Prostate gland (tissue), 2 donors: ENCODE data around the gene SEMA7A. TPM values are rescaled to one million over a fixed set of nuclear protein-coding genes. Genes with fewer than 3 reads are reported as not detected.
"Not testable (repeated sequence)": the region's sequence is repeated elsewhere in the genome, so short reads cannot be mapped to it uniquely, and the experiment has no call there.

ENCODE experiments used
- DNase-seq: peaks from one replicate; pipeline ENCODE4 v3.0.0-alpha.2; 2019; ENCODE audit warnings: low spot score
- H3K27ac ChIP-seq, 2 donors: fragments of 200-600 bp; sonication (generic); 2 replicates each; pipeline ENCODE4 v1.5.1; 2017 to 2019
- H3K27me3 ChIP-seq: fragments of 200-600 bp; sonication (generic); replicated peaks from 2 replicates; pipeline ENCODE4 v1.5.1; 2019; ENCODE audit not compliant: insufficient read depth
- H3K36me3 ChIP-seq, 2 donors: fragments of 200-600 bp; sonication (generic); 1 replicate in 1 of 2; 2 replicates in 1 of 2; pipeline versions ENCODE4 v1.5.1 to v1.8.1; 2017 to 2019
- H3K4me1 ChIP-seq: fragments of 200-600 bp; sonication (generic); replicated peaks from 2 replicates; pipeline ENCODE4 v1.5.1; 2019
- H3K4me3 ChIP-seq, 2 donors: fragments of 200-600 bp; sonication (generic); 2 replicates each; pipeline ENCODE4 v1.5.1; 2017 to 2019
- H3K9me3 ChIP-seq: fragments of 200-600 bp; sonication (generic); 2 replicates; pipeline ENCODE4 v1.5.1; 2017
- CTCF ChIP-seq, 4 experiments: fragments of 200-600 bp in 2 of 4; fragments of 450-650 bp in 2 of 4; sonication (generic) in 2 of 4; IDR thresholded peaks; 1 replicate in 3 of 4; 2 replicates in 1 of 4; pipeline ENCODE4 v1.5.1; 2016 to 2019; ENCODE audit warnings: antibody characterized with exemption in 4 of 4, mild to moderate bottlenecking in 2 of 4, moderate library complexity in 2 of 4
- POLR2A ChIP-seq: fragments of 450-650 bp; IDR thresholded peaks from one replicate; pipeline ENCODE4 v1.6.1; 2016; ENCODE audit warnings: antibody characterized with exemption, mild to moderate bottlenecking
- POLR2AphosphoS5 ChIP-seq: sonication (generic); formaldehyde crosslinking; IDR thresholded peaks from one replicate; pipeline ENCODE4 v1.6.1; 2017; ENCODE audit warnings: antibody characterized with exemption
- WGBS: methylation state at CpG from one replicate; pipeline ENCODE4 v1.1.5; 2018; 5-methylcytosine and 5-hydroxymethylcytosine counted together
- intact Hi-C: fragments of 100-400 bp; cut with DNase I; formaldehyde crosslinking; loops from one replicate; pipeline ENCODE4 v1.14.2; 2022
- total RNA-seq, 2 donors: library from RNA; depleted of rRNA; stranded (reverse); fragments of >200 nt; gene quantifications; one replicate each; pipeline ENCODE4 v1.1.0, GENCODE V29; 2016

The SEMA7A gene
- total RNA-seq, 2 donors from 2014 or later, result 1.3 to 171 TPM

DNA sequence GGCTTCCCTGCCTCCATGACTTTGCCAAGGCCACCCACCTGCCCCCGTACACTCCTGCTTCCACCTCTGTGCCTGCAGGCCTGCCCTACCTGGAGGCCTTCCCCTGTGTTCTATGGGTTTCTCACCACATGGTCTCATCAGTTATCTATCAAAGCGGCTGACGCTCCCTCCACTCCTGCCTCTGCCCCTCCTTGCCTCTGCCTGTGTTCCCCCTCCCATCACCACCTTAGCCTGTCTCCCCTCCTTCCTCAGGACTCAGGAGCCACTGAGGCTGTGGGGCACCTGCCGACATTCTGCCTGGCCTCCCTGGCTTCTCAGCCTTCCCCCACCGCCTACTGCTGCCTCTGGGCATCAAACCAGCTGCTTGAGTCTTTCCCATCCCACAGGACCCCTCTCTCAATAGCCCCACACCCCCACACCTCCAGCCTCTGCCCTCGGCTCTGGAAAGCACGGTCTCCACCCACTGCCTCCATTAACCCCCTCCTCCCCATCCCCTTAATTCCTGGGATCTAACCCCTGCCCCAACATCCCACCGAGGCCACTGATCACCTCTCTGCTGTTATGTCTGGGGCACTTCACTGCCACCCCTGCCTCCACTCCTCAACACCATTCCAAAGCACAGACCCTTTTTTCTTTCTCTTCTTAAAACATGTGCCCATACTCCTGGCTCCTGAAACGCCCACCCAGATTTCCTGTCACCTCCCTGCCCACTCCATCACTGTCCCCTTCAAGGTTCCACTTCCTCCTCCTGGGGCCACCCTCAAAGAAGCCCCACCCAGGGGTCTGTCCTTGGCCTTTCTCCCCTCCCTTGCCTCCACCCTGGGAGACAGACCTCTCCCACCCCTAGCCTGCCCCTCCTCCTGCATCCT, 41.9 kb downstream of the SEMA7A start:
- Histone ChIP-seq H3K36me3 (no peaks in the 10 kb centered on the region), H3K9me3 (no peaks in the 10 kb centered on the region), H3K27ac (no peak overlapping the region), H3K4me3 (no peak overlapping the region), H3K4me1 (no peaks in the 10 kb centered on the region), H3K27me3 (no peaks in the 10 kb centered on the region)
- no peak for DNase-seq
- intact Hi-C loops, result no loop called here
- TF ChIP-seq CTCF (IDR thresholded peaks at IDR 0.05), result no peak
- TF ChIP-seq POLR2A, result no peak
- no peak for TF ChIP-seq POLR2AphosphoS5
- WGBS, result 74% methylated on average over 9 of the region's 9 CpGs

DNA sequence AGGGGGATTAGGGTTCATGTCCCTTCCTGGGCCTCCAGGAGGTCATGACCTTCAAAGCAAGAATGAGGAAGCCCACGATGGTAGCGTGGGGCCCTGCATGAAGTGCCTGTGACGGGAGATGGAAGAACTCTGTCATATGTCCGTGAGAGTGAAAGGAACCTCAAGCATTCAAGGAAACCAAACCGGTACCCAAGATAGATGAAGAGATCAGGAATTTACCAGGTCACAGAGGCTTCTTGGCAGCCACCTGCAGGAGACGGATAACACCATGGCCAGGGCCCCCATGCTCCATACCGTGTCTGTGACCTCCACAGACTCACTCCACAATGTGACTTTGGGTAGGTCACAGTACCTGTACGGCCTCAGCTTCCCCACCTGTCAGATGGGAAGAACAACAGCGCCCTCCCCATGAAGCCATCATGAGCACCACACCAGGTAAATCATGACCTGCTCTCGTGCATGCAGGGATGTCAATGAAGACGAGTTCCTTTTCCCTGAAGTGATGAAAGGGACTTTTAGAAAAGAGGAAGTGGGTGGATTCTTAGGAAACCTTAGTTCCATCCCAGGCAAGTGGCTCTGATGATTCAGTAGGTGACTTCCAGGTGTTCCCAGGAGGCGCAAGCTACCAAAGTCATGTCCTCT, 43.0 kb downstream of the SEMA7A start:
- WGBS, result 85% methylated on average over 12 of the region's 12 CpGs

DNA sequence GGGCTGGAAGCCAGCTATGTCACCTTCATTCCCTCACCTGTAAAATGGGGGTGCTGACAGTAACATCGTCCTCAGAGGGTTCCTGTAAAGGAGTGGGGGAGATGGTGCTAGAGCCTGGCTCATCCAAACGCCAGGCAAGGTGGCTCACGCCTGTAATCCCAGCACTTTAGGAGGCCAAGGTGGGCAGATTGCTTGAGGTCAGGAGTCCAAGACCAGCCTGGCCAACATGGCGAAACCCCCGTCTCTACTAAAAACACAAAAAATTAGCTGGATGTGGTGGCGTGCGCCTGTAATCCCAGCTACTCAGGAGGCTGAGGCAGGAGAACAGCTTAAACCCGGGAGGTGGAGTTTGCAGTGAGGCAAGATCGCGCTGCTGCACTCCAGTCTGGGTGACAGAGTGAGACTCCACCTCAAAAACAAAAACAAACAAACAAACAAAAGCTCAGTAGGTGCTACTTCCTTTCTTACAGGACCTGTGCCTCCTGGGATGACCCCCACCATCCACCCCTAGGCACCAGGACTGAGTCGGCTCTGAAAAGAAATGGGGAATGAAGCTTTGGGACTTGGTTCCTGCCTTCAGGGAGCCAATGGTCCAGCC, 43.6 kb downstream of the SEMA7A start:
- H3K36me3 ChIP-seq, intact Hi-C loops, H3K27me3 ChIP-seq, H3K27ac ChIP-seq, DNase-seq, H3K4me1 ChIP-seq, H3K4me3 ChIP-seq, H3K9me3 ChIP-seq: not testable (repeated sequence)
- WGBS, result 96% methylated on average over 11 of the region's 11 CpGs

More for the DNA sequence above, 43.0 kb downstream of the SEMA7A start:
- Histone ChIP-seq H3K36me3 (no peaks in the 10 kb centered on the region), H3K27me3 (no peaks in the 10 kb centered on the region), H3K27ac (no peak overlapping the region), H3K9me3 (no peaks in the 10 kb centered on the region), H3K4me3 (no peak overlapping the region), H3K4me1 (no peaks in the 10 kb centered on the region)
- no peak for DNase-seq
- TF ChIP-seq POLR2AphosphoS5, result no peak
- TF ChIP-seq CTCF (IDR thresholded peaks at IDR 0.05), result no peak
- TF ChIP-seq POLR2A, result no peak
- intact Hi-C loops, result no loop called here

DNA sequence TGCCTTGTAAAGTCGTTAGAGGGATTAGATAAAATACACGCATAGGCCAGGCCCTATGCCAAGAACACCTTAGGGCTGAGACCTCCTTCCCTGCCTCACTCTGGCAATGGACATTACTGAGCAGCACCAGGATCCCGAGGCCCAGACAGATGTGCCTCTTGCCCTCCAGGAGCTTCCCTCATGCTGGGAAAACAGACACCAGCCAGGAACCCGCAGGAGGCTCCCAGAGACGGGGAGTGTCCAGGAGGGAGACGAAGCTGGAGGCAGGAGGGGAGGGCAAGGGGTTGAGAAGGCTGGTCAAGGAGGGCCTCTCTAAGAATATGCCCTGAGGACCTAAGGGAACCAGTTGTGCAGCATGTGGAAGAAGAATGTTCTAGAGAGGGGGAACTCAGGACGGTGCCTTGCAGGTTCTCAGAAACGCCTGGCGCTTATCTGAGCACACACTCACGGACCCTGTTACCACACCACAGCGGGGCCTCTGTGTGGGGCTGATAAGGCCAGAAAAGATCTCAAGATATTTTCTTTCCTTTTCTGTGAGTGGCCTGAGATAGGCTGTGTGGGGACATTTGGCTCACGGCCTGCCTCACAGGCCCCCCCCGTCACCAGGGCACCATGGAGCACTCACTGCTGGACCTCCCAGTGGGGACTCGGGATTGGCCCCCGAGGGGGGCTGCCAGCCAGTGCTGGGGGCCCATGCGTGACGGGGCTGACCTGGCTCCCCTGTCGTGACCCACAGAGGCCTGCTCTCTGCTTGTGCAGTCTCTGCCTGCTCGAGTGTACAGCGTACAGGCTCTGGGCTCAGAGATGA, 44.3 kb downstream of the SEMA7A start:
- Histone ChIP-seq H3K9me3 (no peaks in the 10 kb centered on the region), H3K4me3 (no peak overlapping the region), H3K27me3 (no peaks in the 10 kb centered on the region), H3K4me1 (no peaks in the 10 kb centered on the region), H3K27ac (no peak overlapping the region), H3K36me3 (no peaks in the 10 kb centered on the region)
- TF ChIP-seq CTCF (IDR thresholded peaks at IDR 0.05), result no peak
- TF ChIP-seq POLR2A, result no peak
- TF ChIP-seq POLR2AphosphoS5, result no peak
- no peak for DNase-seq
- intact Hi-C loops, result no loop called here
- WGBS, result 74% methylated on average over 19 of the region's 20 CpGs

- TF ChIP-seq POLR2A, result no peak
- TF ChIP-seq CTCF (IDR thresholded peaks at IDR 0.05), result no peak
- TF ChIP-seq POLR2AphosphoS5, result no peak
- intact Hi-C loops, result no loop called here
- DNase-seq, result no peak
- Histone ChIP-seq H3K9me3 (no peaks in the 10 kb centered on the region), H3K36me3 (no peaks in the 10 kb centered on the region), H3K4me1 (no peaks in the 10 kb centered on the region), H3K27me3 (no peaks in the 10 kb centered on the region), H3K27ac (no peak overlapping the region), H3K4me3 (no peak overlapping the region)
- 83% methylated on average over 10 of the region's 10 CpGs for WGBS
Observed at GRCh38 chr15:74388363-74388951, 45.3 kb downstream of the SEMA7A start.
